Measurements from ENCODE around the gene OTOG.

- no peak for TF ChIP-seq CTCF (IDR thresholded peaks at IDR 0.05; ENCODE audit: insufficient read depth, low read length)
- TF ChIP-seq POLR2AphosphoS5 (IDR thresholded peaks at IDR 0.05; ENCODE audit: low read depth), result no peak
- TF ChIP-seq SPI1 (IDR thresholded peaks at IDR 0.05; ENCODE audit: borderline replicate concordance, low read depth), result no peak
Measured at GRCh38 chr11:17653611-17654010, 106.6 kb downstream of the OTOG start.

All from HL-60 (cell line).